Endothelial cell of umbilical vein (primary cell): Measurements from ENCODE around the gene BUB1B. TPM values are rescaled to one million over a fixed set of nuclear protein-coding genes. Genes with fewer than 3 reads are reported as not detected.
"Not testable (repeated sequence)": the region's sequence is repeated elsewhere in the genome, so short reads cannot be mapped to it uniquely, and the experiment has no call there.

ENCODE experiments used
- BruUV-seq: library from RNA; stranded (reverse); fragments of 400-500 nt; replicated peaks from 2 replicates; lab custom pipeline; 2021; lab: Mats Ljungman, UMichigan
- CTCF ChIA-PET: fragments of 300-600, 350-600 bp; sonication (Branson Sonifier 250); formaldehyde crosslinking; loops from one replicate; lab custom pipeline; 2021; ENCODE audit warnings: antibody characterized with exemption, inconsistent platforms; lab: Charles Lee
- POLR2A ChIA-PET: fragments of 300-600, 350-600 bp; sonication (Branson Sonifier 250); formaldehyde crosslinking; loops from one replicate; lab custom pipeline; 2021; ENCODE audit warnings: antibody characterized with exemption, inconsistent platforms; lab: Charles Lee
- DNase-seq: peaks from one replicate; pipeline ENCODE4 v3.0.0-alpha.2; 2011; ENCODE audit warnings: low read depth, low spot score
- FAIRE-seq: peaks from 2 replicates; lab custom pipeline; 2011; peaks lifted over from hg19 to GRCh38; lab: Jason Lieb, UNC
- H2AFZ ChIP-seq: 2 replicates; pipeline ENCODE4 v1.6.0; 2012; ENCODE audit warnings: low read depth, low read length, control low read depth, inconsistent platforms
- H3K27ac ChIP-seq: 2 replicates; pipeline ENCODE4 v1.5.1; 2011; ENCODE audit warnings: low read depth, mild to moderate bottlenecking, control low read depth, low read length, moderate library complexity; ENCODE audit not compliant: insufficient read depth
- H3K27me3 ChIP-seq, 2 experiments: 2 replicates each; pipeline versions ENCODE4 v1.6.0 to v1.6.1; 2011; ENCODE audit warnings: low read length in 2 of 2, mixed read lengths in 1 of 2; ENCODE audit not compliant: control insufficient read depth in 2 of 2, insufficient read depth in 2 of 2
- H3K36me3 ChIP-seq, 2 experiments: 2 replicates in 1 of 2; 3 replicates in 1 of 2; pipeline ENCODE4 v1.5.1; 2011; ENCODE audit warnings: low read length in 2 of 2, mild to moderate bottlenecking in 1 of 2, moderate library complexity in 1 of 2; ENCODE audit not compliant: control insufficient read depth in 2 of 2, insufficient read depth in 2 of 2; ENCODE audit errors: extremely low read depth in 1 of 2
- H3K4me1 ChIP-seq: 3 replicates; pipeline ENCODE4 v1.5.1; 2011; ENCODE audit warnings: mild to moderate bottlenecking, low read length; ENCODE audit not compliant: control insufficient read depth, insufficient read depth; ENCODE audit errors: extremely low read depth
- H3K4me2 ChIP-seq: 2 replicates; pipeline ENCODE4 v1.6.1; 2011; ENCODE audit warnings: low read length, control low read depth, mixed read lengths; ENCODE audit not compliant: insufficient read depth
- H3K4me3 ChIP-seq, 3 experiments: fragments of 200-600 bp in 1 of 3; sonication (generic), shearing (Covaris generic) in 1 of 3; replicated peaks in 1 of 3; 2 replicates each; pipeline ENCODE4 v1.5.1; 2011 to 2016; ENCODE audit warnings: control low read depth in 3 of 3, low read length in 3 of 3, mild to moderate bottlenecking in 2 of 3, inconsistent platforms in 1 of 3, low read depth in 1 of 3, moderate library complexity in 1 of 3; ENCODE audit not compliant: insufficient read depth in 1 of 3
- H3K79me2 ChIP-seq: 2 replicates; pipeline ENCODE4 v1.6.0; 2012; ENCODE audit warnings: low read length, inconsistent platforms; ENCODE audit not compliant: control insufficient read depth, insufficient read depth
- H3K9ac ChIP-seq: replicated peaks from 2 replicates; pipeline ENCODE3; 2011; ENCODE audit warnings: low read length, control low read depth; ENCODE audit not compliant: insufficient read depth; ENCODE audit errors: extremely low read depth
- H3K9me1 ChIP-seq: replicated peaks from 3 replicates; pipeline ENCODE4 v1.6.0; 2011; ENCODE audit warnings: mild to moderate bottlenecking, low read length; ENCODE audit not compliant: control insufficient read depth, insufficient read depth; ENCODE audit errors: extremely low read depth
- H3K9me3 ChIP-seq: replicated peaks from 2 replicates; pipeline ENCODE4 v1.5.1; 2012; ENCODE audit warnings: low read length, inconsistent platforms; ENCODE audit not compliant: control insufficient read depth, insufficient read depth
- H4K20me1 ChIP-seq: replicated peaks from 2 replicates; pipeline ENCODE3; 2011; ENCODE audit warnings: mild to moderate bottlenecking, low read length; ENCODE audit not compliant: control insufficient read depth, insufficient read depth; ENCODE audit errors: extremely low read depth
- CTCF ChIP-seq, 2 donors: IDR thresholded peaks; 1 replicate in 1 of 2; 2 replicates in 1 of 2; pipeline ENCODE4 v1.5.1; 2011; ENCODE audit warnings: low read length in 2 of 2, mild to moderate bottlenecking in 2 of 2, moderate library complexity in 2 of 2, control low read depth in 1 of 2, inconsistent platforms in 1 of 2, low read depth in 1 of 2; ENCODE audit not compliant: insufficient read depth in 1 of 2; ENCODE audit errors: extremely low read depth in 1 of 2
- EZH2 ChIP-seq: IDR thresholded peaks from 2 replicates; pipeline ENCODE4 v1.6.1; 2012; ENCODE audit warnings: borderline replicate concordance, low read depth, mild to moderate bottlenecking, moderate library complexity, low read length, inconsistent platforms; ENCODE audit not compliant: severe bottlenecking
- FOS ChIP-seq: IDR thresholded peaks from 2 replicates; pipeline ENCODE4 v1.6.1; 2011; ENCODE audit warnings: mild to moderate bottlenecking, low read length, moderate library complexity, borderline replicate concordance; ENCODE audit not compliant: insufficient read depth
- GATA2 ChIP-seq: IDR thresholded peaks from 2 replicates; pipeline ENCODE4 v1.7.0; 2011; ENCODE audit warnings: low read depth, mild to moderate bottlenecking, moderate library complexity, mixed read lengths, low read length; ENCODE audit not compliant: insufficient read length, insufficient read depth
- JUN ChIP-seq: IDR thresholded peaks from 2 replicates; pipeline ENCODE4 v1.6.1; 2011; ENCODE audit warnings: borderline replicate concordance, low read depth; ENCODE audit not compliant: insufficient read length, insufficient read depth
- MYC ChIP-seq: IDR thresholded peaks from one replicate; pipeline ENCODE4 v1.6.1; 2011; ENCODE audit warnings: mild to moderate bottlenecking, low read depth, low read length
- POLR2A ChIP-seq: IDR thresholded peaks from 2 replicates; pipeline ENCODE4 v1.6.1; 2012; ENCODE audit warnings: low read depth, mild to moderate bottlenecking, control low read depth, low read length
- POLR2AphosphoS5 ChIP-seq: IDR thresholded peaks from 2 replicates; pipeline ENCODE4 v1.6.1; 2012; ENCODE audit warnings: low read depth, mild to moderate bottlenecking, control low read depth, low read length, moderate library complexity; ENCODE audit not compliant: insufficient read depth
- dilution Hi-C: fragments of 300-500 bp; cut with MboI; formaldehyde crosslinking; loops from one replicate; pipeline ENCODE4 v1.15.0; 2019; ENCODE audit warnings: low sequenced_read_pairs; ENCODE audit not compliant: extremely low pct_ligation_motif_present
- intact Hi-C: fragments of 100-400 bp; cut with micrococcal nuclease; formaldehyde crosslinking; loops from one replicate; pipeline ENCODE4 v1.10.0; 2022
- polyA plus RNA-seq, 4 experiments: library from polyadenylated mRNA; depleted of rRNA in 3 of 4; stranded (reverse) in 3 of 4; unstranded in 1 of 4; fragments of >200 nt; gene quantifications; 2 replicates each; pipeline versions ENCODE4 v1.2.1 to v1.2.3, GENCODE V29; 2011 to 2012; ENCODE audit warnings: missing spikeins in 1 of 4
- total RNA-seq: library from RNA; stranded (reverse); gene quantifications from 2 replicates; pipeline ENCODE4 v1.2.3, GENCODE V29; 2021
- TF ChIP-seq, protein P1 (sequence below): IDR thresholded peaks from 2 replicates; pipeline ENCODE4 v1.6.1; 2011; ENCODE audit not compliant: insufficient read depth, insufficient read length

The BUB1B gene
- total and polyA plus RNA-seq, 2 donors (not counting 3 experiments of a cell fraction or from before 2014, with no cell fraction given), result 12.2 to 69.8 TPM

DNA sequence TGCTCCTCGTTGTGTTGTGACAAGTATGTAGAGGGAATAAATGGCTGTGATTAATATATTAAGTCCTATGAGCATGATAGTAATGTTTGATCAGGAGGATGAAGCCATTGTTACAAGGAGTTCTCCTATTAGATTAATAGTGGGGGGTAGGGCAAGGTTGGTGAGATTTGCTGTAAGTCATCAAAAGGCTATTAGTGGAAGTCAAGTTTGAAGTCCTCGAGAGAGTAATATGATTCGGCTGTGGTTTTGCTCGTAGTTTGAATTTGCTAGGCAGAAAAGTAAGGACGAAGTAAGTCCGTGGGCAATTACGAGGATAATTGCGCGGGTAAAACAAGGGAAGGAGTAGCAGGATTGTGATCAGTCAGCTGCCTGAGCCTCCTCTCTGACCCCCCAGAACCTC is 26.0 kb upstream of the BUB1B start:
- H3K27me3 ChIP-seq, result peaks cover 0 to 3% of the 10 kb centered on the region in 2 experiments
- H3K9ac ChIP-seq, result no peak overlapping the region
- H3K9me3 ChIP-seq, result no peaks in the 10 kb centered on the region
- dilution Hi-C loops, result no loop called here
- no peaks in the 10 kb centered on the region for H3K79me2 ChIP-seq
- FAIRE-seq, result no peak
- no peaks in the 10 kb centered on the region for H3K36me3 ChIP-seq
- H2AFZ ChIP-seq, result no peak overlapping the region
- H3K9me1 ChIP-seq, result no peaks in the 10 kb centered on the region
- no peaks in the 10 kb centered on the region for H4K20me1 ChIP-seq
- no peak overlapping the region for H3K27ac ChIP-seq
- no peak for DNase-seq
- ChIA-PET POLR2A (no interaction called here), CTCF (no interaction called here)
- no peaks in the 10 kb centered on the region for H3K4me1 ChIP-seq
- intact Hi-C loops, result no loop called here
- H3K4me3 ChIP-seq, result no peak overlapping the region
- BruUV-seq, result no TSS peak
- TF ChIP-seq GATA2, result no peak
- no peak for TF ChIP-seq MYC
- no peak for TF ChIP-seq JUN
- no peak for TF ChIP-seq CTCF (IDR thresholded peaks at IDR 0.05; ENCODE audit: extremely low read depth in 1 of 2, insufficient read depth in 1 of 2, low read depth in 1 of 2, low read length in 2 of 2)
- TF ChIP-seq FOS, result no peak
- TF ChIP-seq, protein P1, sequence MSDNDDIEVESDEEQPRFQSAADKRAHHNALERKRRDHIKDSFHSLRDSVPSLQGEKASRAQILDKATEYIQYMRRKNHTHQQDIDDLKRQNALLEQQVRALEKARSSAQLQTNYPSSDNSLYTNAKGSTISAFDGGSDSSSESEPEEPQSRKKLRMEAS, result no peak
- TF ChIP-seq POLR2AphosphoS5, result no peak
- TF ChIP-seq EZH2, result no peak
- TF ChIP-seq POLR2A, result no peak
- no peak overlapping the region for H3K4me2 ChIP-seq

DNA sequence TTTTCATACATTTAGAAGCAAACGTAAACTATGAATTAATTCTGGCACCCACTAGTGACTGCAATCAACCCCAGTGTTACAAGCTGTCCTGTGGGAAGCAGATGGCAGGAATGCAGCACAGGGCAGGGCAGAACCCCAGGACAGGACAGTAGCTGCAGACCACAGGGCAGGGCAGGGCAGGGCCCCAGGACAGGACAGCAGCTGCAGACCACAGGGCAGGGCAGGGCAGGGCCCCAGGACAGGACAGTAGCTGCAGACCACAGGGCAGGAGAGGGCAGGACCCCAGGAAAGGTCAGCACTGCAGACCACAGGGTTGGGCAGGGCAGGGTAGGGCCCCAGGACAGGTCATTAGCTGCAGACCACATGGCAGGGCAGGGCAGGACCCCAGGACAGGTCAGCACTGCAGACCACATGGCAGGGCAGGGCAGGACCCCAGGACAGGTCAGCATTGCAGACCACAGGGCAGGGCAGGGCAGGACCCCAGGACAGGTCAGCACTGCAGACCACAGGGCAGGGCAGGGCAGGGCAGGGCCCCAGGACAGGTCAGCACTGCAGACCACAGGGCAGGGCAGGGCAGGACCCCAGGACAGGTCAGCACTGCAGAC is 24.9 kb upstream of the BUB1B start:
- intact Hi-C loops, BruUV-seq, POLR2A ChIA-PET, H3K4me2 ChIP-seq, H3K36me3 ChIP-seq, H4K20me1 ChIP-seq, H2AFZ ChIP-seq, H3K9ac ChIP-seq, H3K4me3 ChIP-seq, H3K27ac ChIP-seq, H3K9me3 ChIP-seq, H3K79me2 ChIP-seq, H3K9me1 ChIP-seq, H3K4me1 ChIP-seq, DNase-seq, dilution Hi-C loops, H3K27me3 ChIP-seq, FAIRE-seq, CTCF ChIA-PET: not testable (repeated sequence)
